Lung microvascular endothelial cell (primary cell): ENCODE data around the gene RNF212. TPM values are rescaled to one million over a fixed set of nuclear protein-coding genes. Genes with fewer than 3 reads are reported as not detected.
"Not testable (repeated sequence)": the region's sequence is repeated elsewhere in the genome, so short reads cannot be mapped to it uniquely, and the experiment has no call there.

Experiments
- DNase-seq, 2 donors: peaks; one replicate each; pipeline versions ENCODE4 v3.0.0 to v3.0.0-alpha.2; 2010; ENCODE audit warnings: low read depth in 2 of 2
- total RNA-seq: library from RNA; depleted of rRNA; stranded (reverse); fragments of >200 nt; gene quantifications from 2 replicates; pipeline ENCODE4 v1.2.1, GENCODE V29; 2014

RNF212 gene
- total RNA-seq, 1 donor from 2014 or later = 0.79 TPM

- no peak for DNase-seq
These were observed 47.6 kb downstream of the RNF212 start for GRCh38 chr4:1065732-1066131.

GRCh38 chr4:1062419-1062818, 50.9 kb downstream of the RNF212 start:
- no peak for DNase-seq

GRCh38 chr4:1061760-1062159, 51.6 kb downstream of the RNF212 start:
- DNase-seq = no peak

- DNase-seq = no peak
These were observed 52.2 kb downstream of the RNF212 start for GRCh38 chr4:1061056-1061700.

GRCh38 chr4:1060621-1061020, 52.7 kb downstream of the RNF212 start:
- DNase-seq = no peak

- no peak for DNase-seq
These were observed 53.2 kb downstream of the RNF212 start for GRCh38 chr4:1060121-1060520.

- DNase-seq = no peak
These were observed 54.2 kb downstream of the RNF212 start for GRCh38 chr4:1058997-1059665.

- DNase-seq = no peak
These were observed 55.0 kb downstream of the RNF212 start for GRCh38 chr4:1058198-1058996.

GRCh38 chr4:1057403-1057745, 56.0 kb downstream of the RNF212 start:
- no peak for DNase-seq

- no peak for DNase-seq
These were observed 56.5 kb downstream of the RNF212 start for GRCh38 chr4:1056671-1057402.

GRCh38 chr4:1055721-1056590, 57.4 kb downstream of the RNF212 start:
- peak in 1 of 2 donors; percentile 49 for DNase-seq

GRCh38 chr4:1055243-1055701, 58.1 kb downstream of the RNF212 start:
- not testable (repeated sequence) for DNase-seq

- not testable (repeated sequence) for DNase-seq
These were observed 58.6 kb downstream of the RNF212 start for GRCh38 chr4:1054696-1055242.

- DNase-seq = not testable (repeated sequence)
These were observed 59.5 kb downstream of the RNF212 start for GRCh38 chr4:1053891-1054290.

GRCh38 chr4:1053080-1053661, 60.2 kb downstream of the RNF212 start:
- no peak for DNase-seq

GRCh38 chr4:1052231-1052671, 61.1 kb downstream of the RNF212 start:
- DNase-seq = no peak

- DNase-seq = no peak
These were observed 61.9 kb downstream of the RNF212 start for GRCh38 chr4:1051472-1051871.

- DNase-seq = peak; percentile 18 to 50
These were observed 62.7 kb downstream of the RNF212 start for GRCh38 chr4:1050486-1051213.

GRCh38 chr4:1049591-1049905, 63.8 kb downstream of the RNF212 start:
- DNase-seq = no peak
